Activated CD8-positive, alpha-beta memory T cell treated with anti-CD3 and anti-CD28 coated beads, Interleukin-2, amount 50 U/mL, for 1 hour (primary cell): ENCODE data around the gene HBQ1.
"Not testable (repeated sequence)": the region's sequence is repeated elsewhere in the genome, so short reads cannot be mapped to it uniquely, and the experiment has no call there.

Source experiments
- DNase-seq: peaks from one replicate; pipeline ENCODE4 v3.0.0-alpha.2; 2020; ENCODE audit errors: extremely low read depth

Gene HBQ1

DNA sequence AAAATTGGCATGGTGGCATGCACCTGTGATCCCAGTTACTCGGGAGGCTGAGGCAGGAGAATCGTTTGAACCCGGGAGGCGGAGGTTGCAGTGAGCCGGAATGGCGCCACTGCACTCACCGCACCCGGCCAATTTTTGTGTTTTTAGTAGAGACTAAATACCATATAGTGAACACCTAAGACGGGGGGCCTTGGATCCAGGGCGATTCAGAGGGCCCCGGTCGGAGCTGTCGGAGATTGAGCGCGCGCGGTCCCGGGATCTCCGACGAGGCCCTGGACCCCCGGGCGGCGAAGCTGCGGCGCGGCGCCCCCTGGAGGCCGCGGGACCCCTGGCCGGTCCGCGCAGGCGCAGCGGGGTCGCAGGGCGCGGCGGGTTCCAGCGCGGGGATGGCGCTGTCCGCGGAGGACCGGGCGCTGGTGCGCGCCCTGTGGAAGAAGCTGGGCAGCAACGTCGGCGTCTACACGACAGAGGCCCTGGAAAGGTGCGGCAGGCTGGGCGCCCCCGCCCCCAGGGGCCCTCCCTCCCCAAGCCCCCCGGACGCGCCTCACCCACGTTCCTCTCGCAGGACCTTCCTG is at the start of gene HBQ1:
TSS of gene HBQ1 (plus strand) at position 359 of the 575 bp plus-strand sequence. CDS start at position 387, 28 bp downstream.
- DNase-seq = no peak

DNA sequence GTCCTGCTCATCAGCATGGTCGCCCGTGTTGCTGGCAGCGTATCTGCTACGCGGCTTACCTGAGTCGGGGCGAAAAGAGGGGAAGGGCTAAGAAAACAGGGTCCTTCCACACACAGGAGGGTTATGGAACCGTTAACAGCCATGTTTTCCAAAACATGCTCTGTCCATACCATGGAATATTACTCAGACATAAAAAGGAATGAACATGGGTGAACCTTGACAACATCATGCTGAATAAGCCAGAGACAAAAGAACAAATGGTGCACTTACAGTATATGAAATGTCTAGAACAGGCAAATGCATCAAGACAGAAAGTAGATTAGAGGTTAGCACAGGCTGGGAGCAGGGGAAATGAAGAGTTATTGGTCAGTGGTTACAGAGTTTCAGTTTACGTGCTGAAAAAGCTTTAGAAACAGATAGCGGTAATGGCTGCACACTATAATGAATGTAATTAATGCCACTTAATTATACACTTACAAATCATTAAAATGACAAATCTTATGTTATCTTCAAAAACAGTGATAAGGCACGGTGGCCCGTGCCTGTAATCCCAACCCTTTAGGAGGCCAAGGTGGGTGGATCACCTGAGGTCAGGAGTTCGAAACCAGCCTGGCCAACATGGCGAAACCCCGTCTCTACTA is 49.6 kb upstream of the HBQ1 start:
- no peak for DNase-seq

DNA sequence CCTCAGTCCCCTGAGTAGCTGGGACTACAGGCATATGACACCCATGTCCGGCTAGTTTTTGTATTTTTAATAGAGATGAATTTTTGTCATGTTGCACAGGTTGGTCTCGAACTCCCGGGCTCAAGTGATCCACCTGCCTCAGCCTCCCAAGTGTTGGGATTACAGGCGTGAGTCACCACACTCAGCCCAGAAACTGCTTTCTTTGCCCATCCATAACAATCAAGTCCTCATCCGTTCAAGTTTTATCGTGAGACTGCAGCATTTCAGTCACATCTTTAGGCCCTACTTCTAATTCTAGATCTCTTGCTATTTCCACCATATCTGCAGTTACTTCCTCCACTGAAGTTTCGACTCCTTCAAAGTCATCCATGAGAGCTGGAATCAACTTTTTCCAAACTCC is 48.1 kb upstream of the HBQ1 start:
- DNase-seq = no peak

DNA sequence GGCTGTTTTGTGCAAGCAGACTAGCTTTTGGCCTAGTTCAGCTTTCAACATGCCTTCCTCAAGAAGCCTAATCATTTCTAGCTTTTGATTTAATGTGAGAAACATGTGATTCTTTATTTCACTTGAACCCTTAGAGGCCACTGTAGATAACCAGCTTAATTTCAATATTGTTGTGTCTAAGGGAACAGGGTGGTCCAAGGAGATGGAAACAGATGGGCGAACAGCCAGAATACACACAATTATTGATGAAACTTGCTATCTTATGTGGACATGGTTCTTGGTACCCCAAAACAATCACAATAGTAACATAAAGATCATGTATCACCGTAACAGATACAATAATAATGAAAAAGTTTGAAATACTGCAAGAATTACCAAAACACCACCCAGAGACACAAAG is 46.5 kb upstream of the HBQ1 start:
- no peak for DNase-seq

DNA sequence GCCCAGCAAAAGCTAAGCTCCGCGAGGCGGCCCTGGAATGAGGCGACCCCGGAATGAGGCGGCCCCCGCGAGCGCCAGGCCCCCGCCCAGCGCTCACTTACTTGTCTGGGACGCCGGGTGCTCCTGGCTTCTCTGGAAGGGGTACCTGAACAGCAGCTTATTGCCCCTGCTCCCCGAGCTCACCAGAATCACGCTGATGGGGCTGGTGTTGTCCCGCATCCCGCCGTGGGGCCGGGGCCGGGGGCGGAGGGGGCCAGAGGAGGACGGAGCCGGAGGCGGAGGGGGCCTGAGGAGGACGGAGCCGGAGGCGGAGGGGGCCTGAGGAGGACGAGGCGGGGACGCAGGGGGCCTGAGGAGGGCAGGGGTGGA is 42.2 kb upstream of the HBQ1 start:
- DNase-seq = no peak

DNA sequence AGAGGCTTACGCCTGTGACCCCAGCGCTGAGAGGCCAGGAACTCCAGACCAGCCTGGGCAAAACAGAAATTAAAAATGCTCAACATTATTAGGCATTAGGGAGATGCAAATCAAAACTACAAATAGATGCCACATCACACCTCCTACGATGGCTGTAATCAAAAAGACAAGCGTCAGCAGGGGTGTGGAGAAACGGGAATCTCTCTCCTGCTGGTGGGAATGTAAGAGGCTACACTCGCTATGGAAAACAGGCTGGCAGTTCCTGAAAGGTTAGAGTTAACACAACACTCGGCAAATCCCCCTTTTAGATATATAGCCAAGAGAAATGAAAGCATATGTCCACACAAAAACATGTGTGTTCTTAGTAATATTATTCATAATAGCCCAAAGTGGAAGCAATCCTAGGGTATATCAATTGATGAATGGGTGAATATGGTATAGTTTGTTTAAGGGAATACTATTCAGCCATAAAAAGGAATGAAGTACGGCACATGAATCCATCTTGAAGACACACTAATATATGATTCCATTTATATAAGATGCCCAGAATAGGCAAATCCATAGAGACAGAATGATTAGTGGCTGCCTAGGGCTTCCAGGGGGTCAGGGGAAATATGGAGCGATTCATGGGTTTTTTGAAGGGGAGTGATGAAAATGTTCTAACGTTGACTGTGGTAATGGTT is 39.9 kb upstream of the HBQ1 start:
- no peak for DNase-seq

DNA sequence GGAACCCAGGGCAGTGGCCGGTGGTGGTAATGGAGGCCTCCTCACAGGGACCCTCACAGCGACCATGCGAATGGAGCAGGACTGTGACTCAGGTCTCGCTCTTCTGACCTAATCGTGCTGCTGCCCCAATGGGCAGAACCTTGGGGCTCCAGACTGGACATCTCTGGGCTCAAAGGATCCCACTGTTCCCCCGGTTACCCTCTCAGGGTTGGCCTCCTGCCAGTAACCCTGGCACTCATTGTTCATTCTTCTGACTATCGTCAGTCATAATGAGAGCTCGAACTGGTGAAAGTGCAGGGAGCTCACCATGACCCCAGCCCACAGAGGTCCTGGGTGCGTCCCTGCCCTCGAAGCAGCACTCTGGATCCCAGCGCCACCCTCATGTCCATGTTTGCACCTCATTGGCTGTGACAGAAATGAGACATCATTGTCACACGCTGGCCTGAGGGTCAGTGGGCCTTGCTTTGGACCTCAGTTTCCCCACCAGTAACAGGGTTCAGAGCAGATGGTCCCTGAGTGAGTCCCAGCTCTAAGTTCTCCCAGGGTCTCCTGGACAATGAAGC is 37.8 kb upstream of the HBQ1 start:
- DNase-seq = no peak

DNA sequence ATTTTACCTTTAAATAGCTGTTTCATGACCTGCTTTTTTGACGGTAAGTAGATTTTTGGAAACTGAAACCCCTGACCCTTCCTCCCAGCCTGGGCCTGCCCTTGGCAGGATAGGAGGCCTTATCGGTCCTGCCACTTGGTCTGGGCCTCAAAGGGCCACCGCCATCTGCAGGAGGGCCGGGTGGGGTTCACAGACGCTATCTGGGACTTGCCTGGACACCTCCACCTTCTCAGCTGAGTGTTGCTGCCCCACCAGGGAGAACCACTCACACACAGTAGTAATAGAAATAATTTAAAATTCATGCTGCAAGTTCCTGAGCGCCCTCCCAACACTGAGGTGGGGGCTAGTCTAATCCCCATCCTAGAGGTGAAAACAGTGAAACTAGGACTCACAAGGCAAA is 37.2 kb upstream of the HBQ1 start:
- DNase-seq = no peak

DNA sequence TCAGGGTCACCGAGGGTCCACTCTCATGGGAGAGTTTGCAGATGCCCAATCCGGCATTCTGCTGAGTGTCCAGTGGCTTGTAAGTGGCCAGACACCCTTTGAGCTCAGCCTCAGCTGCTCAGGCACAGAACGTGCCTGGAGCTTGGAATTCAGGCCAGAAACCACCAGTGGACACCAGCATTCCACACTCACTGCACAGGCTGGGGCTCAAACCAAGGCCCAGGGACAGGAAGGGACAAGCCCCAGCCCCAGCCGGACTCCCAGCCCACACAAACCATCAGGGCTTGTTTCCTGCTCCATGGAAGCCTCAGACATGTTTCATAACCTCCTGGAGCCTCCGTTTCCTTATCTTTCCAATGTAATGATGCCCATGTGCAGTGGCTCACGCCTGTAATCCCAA is 36.8 kb upstream of the HBQ1 start:
- no peak for DNase-seq

DNA sequence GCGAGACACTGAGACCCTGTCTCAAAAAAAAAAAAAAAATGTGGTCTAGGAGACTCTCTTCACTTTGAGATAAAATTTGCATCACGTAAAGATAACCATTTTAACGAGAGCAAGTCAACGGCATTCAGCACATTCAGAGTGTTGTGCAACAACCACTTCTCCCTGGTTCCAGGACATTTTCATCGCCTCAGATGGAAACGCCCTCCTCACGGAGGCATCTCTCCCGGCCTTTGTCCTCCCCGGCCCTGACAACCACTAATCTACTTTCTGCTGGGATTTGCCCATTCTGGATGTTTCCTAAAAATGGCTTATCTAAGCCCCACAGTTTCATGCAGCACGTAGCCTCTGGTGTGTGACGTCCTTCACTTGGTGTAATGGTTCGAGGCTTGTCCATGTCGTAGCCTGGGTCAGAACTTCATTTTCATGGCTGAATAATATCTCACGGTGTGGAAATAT is 35.4 kb upstream of the HBQ1 start:
- no peak for DNase-seq

DNA sequence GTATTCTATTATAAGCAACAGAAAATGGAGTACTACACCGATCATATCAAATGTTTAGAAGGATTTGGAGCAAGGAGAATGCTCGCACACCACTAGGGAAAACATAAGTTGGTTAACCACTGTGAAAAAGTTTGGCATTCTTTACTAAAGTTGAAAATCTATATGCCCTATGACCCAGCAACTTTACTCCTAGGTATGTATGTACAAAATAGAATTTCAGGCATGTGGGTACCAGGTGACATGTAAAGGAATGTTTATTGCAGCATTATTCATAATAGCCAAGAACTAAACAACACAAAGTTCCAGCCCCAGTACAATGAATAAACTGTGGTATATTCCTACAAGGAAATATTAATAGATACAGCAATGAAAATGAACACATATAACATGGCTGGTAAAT is 33.6 kb upstream of the HBQ1 start:
- DNase-seq = no peak

DNA sequence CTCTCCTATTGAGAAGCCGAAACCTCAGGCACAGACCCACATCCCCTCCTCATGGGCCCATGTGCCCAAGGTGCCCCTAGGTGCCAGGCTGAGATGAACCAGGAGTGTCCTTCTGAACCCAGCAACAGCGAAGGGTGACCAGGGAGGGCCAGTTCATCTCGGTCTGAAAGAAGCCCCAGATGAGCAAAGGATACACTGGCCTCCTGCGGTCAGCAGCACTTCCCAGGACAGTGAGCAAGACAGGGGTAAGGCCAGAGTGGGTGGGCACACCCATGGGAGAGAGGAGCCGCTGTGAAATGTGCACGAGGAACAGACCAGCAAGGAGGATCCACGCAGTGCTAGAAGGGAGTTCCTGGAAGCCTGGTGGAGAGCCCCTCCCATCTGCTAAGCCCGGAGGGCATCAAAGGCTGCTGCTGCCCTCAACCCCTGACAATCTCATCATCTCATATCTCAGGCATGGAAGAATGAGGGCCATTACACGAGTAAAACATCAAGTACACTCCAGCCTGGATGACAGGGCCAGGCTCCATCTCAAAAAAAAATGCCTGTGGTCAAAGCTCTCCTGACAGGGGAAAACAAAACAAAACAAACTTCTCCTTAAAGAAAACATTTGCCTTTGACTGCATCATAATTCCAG is 31.1 kb upstream of the HBQ1 start:
- no peak for DNase-seq

DNA sequence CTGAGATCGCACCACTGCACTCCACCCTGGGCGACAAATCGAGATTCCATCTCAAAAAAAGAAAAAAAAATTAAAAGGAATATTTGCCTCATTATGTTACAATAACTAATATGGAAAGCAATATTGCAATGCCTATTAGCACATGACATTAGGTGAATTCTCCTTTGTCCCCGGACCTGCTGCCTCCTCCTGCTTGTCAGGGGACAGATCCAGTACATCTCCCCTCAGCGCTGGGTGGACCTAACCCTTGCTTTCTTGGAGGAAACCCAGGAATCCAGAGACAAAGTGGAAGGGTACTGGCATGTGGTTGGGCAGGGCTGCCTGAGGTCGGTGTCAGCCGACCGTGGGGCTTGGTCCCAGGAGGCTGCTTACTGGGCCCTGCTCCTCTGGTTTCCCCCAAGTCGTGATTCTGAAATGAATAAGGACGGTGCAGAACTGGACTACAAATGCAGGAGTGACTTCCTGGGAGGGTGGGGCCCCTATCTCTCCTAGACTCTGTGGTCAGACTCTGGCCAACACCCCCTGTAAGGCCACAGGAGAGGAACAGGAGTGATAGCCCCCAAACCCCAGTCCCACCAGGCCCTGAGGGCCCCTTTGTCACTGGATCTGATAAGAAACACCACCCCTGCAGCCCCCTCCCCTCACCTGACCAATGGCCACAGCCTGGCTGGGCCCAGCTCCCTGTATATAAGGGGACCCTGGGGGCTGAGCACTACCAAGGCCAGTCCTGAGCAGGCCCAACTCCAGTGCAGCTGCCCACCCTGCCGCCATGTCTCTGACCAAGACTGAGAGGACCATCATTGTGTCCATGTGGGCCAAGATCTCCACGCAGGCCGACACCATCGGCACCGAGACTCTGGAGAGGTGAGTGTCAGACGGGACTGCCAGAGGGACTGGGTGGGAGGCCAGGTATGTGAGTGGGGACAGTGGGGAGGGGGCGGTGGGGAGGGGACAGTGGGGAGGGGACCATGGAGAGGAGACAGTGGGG is 27.8 kb upstream of the HBQ1 start, which contains the start of gene HBZ:
TSS of gene HBZ (plus strand) at position 504 of the 988 bp plus-strand sequence. CDS start at position 770, 266 bp downstream.
- no peak for DNase-seq

DNA sequence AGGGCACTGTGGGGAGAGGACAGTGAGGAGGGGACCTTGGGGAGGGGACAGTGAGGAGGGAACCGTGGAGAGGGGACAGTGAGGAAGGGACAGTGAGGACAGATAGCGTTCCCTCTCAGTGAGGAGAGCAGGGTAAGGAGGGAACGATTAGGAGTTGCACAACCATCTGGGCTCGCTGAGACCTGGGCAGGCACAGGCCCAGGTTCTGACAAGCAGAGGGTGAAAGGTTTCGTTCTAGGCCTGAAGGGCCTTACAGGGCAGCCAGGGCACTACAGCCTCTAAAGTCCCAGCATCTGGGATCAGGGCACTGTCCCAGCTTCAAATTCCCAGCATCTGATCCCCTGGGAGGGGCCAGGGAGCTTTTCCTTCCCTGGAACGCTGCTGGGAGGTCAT is 27.1 kb upstream of the HBQ1 start:
- not testable (repeated sequence) for DNase-seq

DNA sequence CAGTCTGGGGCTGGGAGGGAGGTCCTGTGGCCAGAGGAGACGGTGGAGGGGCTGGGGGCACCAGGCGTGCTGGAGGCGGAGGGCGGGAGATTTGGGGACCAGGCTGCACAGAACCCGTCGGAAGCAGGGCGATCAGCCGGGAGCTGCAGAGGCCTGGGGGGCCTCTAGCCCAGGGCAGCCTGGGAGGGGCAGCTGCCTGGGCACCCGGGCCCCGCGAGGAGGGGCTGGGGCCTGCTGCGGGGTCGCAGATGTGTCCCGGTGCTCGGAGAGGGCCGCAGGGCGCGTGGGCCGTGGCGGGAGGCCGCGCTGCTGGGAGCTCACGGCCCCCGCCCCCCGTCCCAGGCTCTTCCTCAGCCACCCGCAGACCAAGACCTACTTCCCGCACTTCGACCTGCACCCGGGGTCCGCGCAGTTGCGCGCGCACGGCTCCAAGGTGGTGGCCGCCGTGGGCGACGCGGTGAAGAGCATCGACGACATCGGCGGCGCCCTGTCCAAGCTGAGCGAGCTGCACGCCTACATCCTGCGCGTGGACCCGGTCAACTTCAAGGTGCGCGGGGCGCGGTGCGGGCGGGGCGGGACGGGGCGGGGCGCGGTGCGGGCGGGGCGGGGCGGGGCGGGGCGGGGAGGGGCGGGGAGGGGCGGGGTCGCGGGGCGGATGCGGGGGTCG is 26.6 kb upstream of the HBQ1 start:
- DNase-seq = not testable (repeated sequence)

DNA sequence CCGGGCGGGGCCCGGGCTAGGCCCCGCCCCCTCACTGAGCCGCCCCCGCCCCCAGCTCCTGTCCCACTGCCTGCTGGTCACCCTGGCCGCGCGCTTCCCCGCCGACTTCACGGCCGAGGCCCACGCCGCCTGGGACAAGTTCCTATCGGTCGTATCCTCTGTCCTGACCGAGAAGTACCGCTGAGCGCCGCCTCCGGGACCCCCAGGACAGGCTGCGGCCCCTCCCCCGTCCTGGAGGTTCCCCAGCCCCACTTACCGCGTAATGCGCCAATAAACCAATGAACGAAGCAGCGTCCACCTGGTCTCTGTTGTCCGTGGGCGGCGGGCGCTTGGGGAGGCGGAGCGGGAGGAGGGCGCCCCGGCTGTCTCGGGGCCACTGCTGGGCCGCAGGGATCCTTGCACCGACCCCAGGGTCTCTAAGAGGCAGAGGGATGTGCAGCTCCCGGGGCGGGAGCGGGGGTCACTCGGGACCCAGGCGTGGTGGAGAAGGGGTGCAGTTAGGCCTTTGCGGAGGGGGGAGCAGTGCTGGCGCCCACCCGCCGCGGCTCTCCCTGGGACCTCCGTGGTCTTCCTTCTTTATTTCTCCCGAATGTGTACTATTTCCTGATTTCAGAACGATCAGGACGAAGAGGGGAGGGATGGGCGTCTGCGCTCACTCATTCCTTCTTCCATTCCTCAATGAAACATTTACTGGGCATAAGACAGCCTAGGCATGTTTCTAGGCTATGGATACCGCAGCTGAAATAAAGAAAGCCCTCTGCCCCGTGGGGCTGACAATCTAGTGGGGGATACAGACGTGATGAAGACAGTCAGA is 25.8 kb upstream of the HBQ1 start:
- no peak for DNase-seq

DNA sequence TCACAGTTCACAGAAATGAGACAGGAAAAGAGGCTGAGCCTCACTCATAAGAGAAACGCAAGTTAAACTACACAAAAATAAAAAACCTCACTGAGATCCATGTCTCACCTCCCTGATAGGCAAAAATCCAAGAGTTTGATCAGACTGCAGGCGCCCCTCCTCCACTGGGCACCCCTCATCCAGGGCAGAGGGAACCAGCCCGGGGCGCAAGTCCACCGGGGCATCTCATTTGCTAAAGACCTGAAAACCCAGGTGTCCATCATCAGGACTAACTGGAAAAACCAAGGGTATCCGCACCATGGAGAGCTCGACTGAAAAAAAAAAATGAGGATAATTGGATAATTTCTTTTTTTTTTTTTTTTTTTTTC is 25.2 kb upstream of the HBQ1 start:
- no peak for DNase-seq

DNA sequence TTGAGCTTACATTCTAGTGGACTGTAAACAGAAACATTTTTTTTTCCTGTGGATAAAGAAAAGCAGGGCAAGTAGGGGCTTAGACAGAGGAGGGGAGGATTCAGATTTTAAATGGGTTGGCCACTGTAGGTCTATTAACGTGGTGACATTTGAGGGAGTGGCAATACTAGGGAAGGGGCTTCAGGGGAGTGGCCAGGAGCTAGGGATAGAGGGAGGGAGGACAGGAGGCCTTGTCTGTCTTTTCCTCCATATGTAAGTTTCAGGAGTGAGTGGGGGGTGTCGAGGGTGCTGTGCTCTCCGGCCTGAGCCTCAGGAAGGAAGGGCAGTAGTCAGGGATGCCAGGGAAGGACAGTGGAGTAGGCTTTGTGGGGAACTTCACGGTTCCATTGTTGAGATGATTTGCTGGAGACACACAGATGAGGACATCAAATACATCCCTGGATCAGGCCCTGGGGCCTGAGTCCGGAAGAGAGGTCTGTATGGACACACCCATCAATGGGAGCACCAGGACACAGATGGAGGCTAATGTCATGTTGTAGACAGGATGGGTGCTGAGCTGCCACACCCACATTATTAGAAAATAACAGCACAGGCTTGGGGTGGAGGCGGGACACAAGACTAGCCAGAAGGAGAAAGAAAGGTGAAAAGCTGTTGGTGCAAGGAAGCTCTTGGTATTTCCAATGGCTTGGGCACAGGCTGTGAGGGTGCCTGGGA is 21.0 kb upstream of the HBQ1 start:
- no peak for DNase-seq

DNA sequence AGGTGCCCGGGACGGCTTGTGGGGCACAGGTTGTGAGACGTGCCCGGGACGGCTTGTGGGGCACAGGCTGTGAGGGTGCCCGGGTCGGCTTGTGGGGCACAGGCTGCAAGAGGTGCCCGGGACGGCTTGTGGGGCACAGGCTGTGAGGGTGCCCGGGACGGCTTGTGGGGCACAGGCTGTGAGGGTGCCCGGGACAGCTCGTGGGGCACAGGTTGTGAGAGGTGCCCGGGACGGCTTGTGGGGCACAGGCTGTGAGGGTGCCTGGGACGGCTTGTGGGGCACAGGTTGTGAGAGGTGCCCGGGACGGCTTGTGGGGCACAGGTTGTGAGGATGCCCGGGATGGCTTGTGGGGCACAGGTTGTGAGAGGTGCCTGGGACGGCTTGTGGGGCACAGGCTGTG is 20.0 kb upstream of the HBQ1 start:
- DNase-seq = not testable (repeated sequence)
